GM18499 (cell line): ENCODE results near the gene STAB2.

Experiments used
- ATAC-seq: cut with Tn5 transposase; IDR thresholded peaks from one replicate; pipeline ENCODE4 v1.9.1; 2021; ENCODE audit warnings: moderate number of reproducible peaks; ENCODE audit not compliant: insufficient read depth, unreplicated experiment

STAB2 gene

DNA sequence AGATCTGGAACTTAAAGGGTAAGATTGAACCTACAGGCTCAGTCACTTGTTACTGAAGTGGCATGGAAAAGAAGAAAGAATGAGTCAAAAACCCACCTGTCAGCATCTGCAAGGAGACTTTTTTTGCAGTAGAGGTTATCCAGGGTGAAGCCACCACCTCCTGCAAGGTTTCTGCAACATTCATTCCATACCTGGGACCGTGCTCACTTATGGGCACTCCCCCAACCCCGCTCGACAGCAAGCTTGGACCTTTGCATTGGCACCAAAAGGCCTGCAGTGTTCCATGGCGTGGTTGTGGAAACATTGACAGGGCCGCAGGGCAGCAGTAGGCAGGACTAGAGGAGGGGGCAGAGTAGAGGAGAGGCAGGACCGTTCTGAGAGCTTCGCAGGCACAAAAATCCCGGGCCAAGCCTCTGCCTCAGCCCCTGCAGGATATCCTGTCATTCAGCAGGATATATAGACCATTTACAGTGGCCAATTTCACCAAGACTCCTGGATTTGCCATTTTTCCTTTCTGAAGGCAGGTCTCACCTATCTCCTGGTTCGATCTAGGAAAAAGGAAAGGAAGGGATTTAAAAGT, at the start of gene STAB2:
STAB2 (plus strand) TSS at position 483 of the 580 bp plus-strand sequence. CDS start 204 bp downstream, outside the sequence.
- no peak for ATAC-seq

DNA sequence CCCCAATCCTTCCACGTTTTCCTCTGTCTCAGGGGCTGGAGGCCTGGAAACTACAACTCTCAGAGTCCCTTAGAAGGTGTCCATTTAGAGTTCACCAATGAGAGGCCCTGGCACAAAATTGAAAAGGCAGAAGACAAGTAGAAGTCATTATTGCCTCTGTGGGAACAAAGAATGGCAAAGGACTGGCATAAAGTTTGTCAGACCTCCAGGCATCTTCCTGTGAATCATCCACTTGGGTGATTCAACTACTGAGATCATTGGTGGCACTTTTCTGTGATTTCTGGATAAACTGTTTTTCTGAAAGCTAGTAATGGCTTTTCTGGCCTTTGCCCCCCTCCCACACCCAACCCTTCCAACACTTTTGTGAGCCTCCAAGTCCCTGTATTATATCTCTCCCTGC, 48.7 kb upstream of the STAB2 start:
- ATAC-seq: no peak

- no peak for ATAC-seq
These were observed 46.8 kb upstream of the STAB2 start for GRCh38 chr12:103540319-103540718.

GRCh38 chr12:103542078-103542477, 45.0 kb upstream of the STAB2 start:
- no peak for ATAC-seq

- no peak for ATAC-seq
These were observed 40.1 kb upstream of the STAB2 start for GRCh38 chr12:103546959-103547358.

GRCh38 chr12:103547376-103547775, 39.7 kb upstream of the STAB2 start:
- no peak for ATAC-seq

GRCh38 chr12:103547929-103548328, 39.1 kb upstream of the STAB2 start:
- ATAC-seq: no peak

DNA sequence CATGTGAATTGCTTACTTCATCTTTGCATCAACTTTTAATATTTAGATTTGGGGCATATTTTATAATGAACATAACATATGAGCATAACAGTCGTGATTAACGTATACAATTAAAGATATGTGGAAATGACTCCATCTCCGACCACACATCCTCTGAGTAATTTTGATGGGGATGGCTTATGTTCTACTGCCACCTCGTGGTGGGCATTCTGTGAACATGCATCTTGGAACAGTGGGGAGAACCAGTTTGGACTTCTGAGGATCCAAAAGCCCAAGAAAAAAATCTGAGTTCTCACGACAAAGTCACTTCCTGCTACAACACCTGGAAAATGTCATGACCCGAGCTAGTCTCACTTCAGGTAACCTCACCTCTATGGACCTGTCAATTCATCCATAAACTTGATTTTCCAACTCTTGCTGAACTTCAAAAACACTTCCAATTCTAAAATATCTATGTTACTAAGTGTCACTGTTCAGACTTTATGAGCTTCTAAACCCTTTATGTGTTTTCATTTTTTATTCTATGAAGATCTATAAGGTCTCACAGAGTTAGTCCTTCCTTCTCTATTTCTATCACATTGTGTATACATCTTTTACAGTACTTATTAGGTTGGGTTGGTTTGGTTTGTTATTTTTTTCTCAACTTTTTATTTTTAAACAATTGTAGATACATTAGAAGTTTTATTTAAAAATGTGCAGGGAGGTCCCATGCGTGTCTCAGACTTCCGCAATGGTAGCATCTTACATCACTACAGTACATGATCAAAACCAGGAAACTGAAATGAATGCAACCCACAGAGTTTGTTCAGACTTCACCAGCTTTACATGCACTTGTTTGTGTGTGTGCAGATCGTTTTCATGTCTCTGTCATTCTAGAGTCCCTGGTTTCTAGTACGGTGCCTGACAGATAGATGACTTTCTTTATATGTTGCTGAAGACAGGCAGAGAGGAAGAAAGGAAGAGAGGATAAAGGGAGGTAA, 38.2 kb upstream of the STAB2 start:
- ATAC-seq: no peak

- ATAC-seq: no peak
These were observed 30.0 kb upstream of the STAB2 start for GRCh38 chr12:103556890-103557627.

DNA sequence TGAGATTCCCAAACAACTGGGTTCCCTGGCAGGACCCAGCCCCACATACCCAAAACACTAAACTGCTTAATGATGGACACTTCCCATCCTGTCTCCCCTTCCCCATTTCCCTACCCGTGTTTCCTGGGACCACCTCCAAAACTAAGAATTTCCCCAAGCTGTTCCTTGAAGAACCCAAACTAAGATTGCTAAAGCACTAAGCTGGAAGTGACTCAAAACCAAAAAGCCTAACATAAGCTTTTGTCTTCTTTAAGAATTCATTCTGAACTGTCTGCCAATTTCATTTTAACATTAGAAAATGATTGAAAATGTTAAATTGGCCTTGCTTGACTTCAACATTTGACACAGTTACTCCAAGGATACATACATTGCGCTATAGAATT, 29.5 kb upstream of the STAB2 start:
- ATAC-seq: no peak

DNA sequence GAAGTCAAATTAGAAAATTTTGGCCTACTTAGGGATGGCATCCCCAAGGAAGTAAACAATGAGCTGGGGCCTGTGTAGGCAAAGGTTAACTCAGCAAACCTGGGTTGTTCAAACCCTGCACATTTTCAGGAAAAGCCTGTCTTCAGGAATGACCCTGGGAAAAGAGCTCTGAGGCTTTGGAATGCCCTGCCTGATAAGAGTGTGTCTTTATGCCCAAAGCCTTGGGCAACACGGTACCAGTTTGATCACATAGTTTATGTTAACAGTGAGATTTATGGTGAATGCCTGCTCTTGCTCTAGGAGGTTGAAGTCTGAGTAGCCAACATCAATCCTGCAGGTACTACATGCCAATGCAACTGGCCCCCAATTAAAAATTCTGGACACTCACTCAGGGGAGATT, 28.2 kb upstream of the STAB2 start:
- no peak for ATAC-seq

- no peak for ATAC-seq
These were observed 26.4 kb upstream of the STAB2 start for GRCh38 chr12:103560604-103561101.

- no peak for ATAC-seq
These were observed 25.9 kb upstream of the STAB2 start for GRCh38 chr12:103561174-103561573.

- ATAC-seq: no peak
These were observed 20.7 kb upstream of the STAB2 start for GRCh38 chr12:103566398-103566797.

DNA sequence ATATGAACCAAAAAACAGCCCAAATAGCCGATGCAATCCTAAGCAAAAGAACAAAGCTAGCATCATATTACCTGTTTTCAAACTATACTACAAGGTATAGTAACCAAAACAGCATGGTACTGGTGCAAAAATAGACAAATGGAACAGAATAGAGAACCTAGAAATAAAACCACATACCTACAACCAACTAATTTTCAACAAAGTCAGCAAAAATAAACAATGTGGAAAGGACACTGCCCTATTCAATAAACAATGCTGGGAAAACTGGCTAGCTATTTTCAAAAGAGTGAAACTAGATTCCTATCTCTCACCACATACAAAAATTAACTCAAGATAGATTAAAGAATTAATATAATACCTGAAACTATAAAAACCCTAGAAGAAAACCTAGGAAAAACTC, 17.8 kb upstream of the STAB2 start:
- ATAC-seq: no peak

DNA sequence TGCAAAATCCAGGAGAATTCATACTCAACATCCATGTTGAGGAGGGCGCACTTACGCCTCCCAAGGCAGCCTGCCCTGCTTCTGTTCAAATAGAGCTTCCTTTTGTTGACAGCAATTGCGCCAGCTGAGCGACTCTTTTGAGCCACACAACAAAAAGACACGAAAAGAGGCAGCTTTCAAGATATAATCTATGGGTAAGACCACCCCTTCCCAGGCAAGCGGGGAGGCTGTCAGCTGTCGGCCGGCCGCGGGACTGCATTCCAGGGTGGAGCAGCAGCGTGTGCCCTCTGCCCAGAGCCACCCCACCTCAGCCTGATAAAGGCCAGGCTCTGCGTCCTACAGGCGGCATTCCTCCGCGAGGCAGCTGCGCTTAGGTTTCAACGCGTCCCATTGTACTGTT, 15.8 kb upstream of the STAB2 start:
- ATAC-seq: no peak

- ATAC-seq: no peak
These were observed 14.6 kb upstream of the STAB2 start for GRCh38 chr12:103572312-103573045.

- no peak for ATAC-seq
These were observed 13.9 kb upstream of the STAB2 start for GRCh38 chr12:103573185-103573584.

- ATAC-seq: no peak
These were observed 8.1 kb upstream of the STAB2 start for GRCh38 chr12:103578926-103579325.

GRCh38 chr12:103580026-103580425, 7.0 kb upstream of the STAB2 start:
- no peak for ATAC-seq
